HL-60 (cell line): ENCODE results near the gene NUDCD3.

Source experiments
- DNase-seq, 2 experiments: peaks; one replicate each; pipeline ENCODE4 v3.0.0-alpha.2; 2010 to 2020; ENCODE audit warnings: low read depth in 1 of 2, low spot score in 1 of 2
- H3K27ac ChIP-seq: fragments of 250-450 bp; sonication (Bioruptor Pico); replicated peaks from 2 replicates; pipeline ENCODE4 v1.5.1; 2020; ENCODE audit warnings: mild to moderate bottlenecking, moderate library complexity
- H3K27me3 ChIP-seq: fragments of 250-450 bp; sonication (Bioruptor Pico); 2 replicates; pipeline ENCODE4 v1.5.1; 2021; ENCODE audit warnings: mild to moderate bottlenecking, moderate library complexity; ENCODE audit not compliant: insufficient read depth, poor library complexity, severe bottlenecking
- H3K4me3 ChIP-seq: replicated peaks from 2 replicates; pipeline ENCODE4 v1.5.1; 2011; ENCODE audit warnings: mild to moderate bottlenecking, control low read depth, low read length; ENCODE audit not compliant: insufficient read depth
- GABPA ChIP-seq: IDR thresholded peaks from 2 replicates; pipeline ENCODE4 v1.6.1; 2012; ENCODE audit warnings: low read depth
- POLR2AphosphoS5 ChIP-seq: IDR thresholded peaks from 2 replicates; pipeline ENCODE4 v1.6.1; 2012; ENCODE audit warnings: low read depth
- SPI1 ChIP-seq: IDR thresholded peaks from 2 replicates; pipeline ENCODE4 v1.6.1; 2012; ENCODE audit warnings: low read depth, mild to moderate bottlenecking, borderline replicate concordance
- TF ChIP-seq, protein P1 (sequence below): IDR thresholded peaks from 2 replicates; pipeline ENCODE4 v1.6.1; 2012; ENCODE audit warnings: low read depth; ENCODE audit not compliant: insufficient replicate concordance
- TF ChIP-seq, protein P2 (sequence below): IDR thresholded peaks from one replicate; pipeline ENCODE4 v1.5.1; 2011; ENCODE audit warnings: low read length, control low read depth, inconsistent platforms; ENCODE audit not compliant: insufficient read depth

NUDCD3 gene

GRCh38 chr7:44531421-44532380 lies 41.2 kb upstream of the NUDCD3 start:
- H3K27me3 ChIP-seq, result no peaks in the 10 kb centered on the region
- H3K27ac ChIP-seq, result no peak overlapping the region
- DNase-seq, result no peak
- no peak for TF ChIP-seq POLR2AphosphoS5
- TF ChIP-seq GABPA, result no peak
- TF ChIP-seq, protein P1, sequence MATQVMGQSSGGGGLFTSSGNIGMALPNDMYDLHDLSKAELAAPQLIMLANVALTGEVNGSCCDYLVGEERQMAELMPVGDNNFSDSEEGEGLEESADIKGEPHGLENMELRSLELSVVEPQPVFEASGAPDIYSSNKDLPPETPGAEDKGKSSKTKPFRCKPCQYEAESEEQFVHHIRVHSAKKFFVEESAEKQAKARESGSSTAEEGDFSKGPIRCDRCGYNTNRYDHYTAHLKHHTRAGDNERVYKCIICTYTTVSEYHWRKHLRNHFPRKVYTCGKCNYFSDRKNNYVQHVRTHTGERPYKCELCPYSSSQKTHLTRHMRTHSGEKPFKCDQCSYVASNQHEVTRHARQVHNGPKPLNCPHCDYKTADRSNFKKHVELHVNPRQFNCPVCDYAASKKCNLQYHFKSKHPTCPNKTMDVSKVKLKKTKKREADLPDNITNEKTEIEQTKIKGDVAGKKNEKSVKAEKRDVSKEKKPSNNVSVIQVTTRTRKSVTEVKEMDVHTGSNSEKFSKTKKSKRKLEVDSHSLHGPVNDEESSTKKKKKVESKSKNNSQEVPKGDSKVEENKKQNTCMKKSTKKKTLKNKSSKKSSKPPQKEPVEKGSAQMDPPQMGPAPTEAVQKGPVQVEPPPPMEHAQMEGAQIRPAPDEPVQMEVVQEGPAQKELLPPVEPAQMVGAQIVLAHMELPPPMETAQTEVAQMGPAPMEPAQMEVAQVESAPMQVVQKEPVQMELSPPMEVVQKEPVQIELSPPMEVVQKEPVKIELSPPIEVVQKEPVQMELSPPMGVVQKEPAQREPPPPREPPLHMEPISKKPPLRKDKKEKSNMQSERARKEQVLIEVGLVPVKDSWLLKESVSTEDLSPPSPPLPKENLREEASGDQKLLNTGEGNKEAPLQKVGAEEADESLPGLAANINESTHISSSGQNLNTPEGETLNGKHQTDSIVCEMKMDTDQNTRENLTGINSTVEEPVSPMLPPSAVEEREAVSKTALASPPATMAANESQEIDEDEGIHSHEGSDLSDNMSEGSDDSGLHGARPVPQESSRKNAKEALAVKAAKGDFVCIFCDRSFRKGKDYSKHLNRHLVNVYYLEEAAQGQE, result no peak
- TF ChIP-seq SPI1, result no peak
- TF ChIP-seq, protein P2, sequence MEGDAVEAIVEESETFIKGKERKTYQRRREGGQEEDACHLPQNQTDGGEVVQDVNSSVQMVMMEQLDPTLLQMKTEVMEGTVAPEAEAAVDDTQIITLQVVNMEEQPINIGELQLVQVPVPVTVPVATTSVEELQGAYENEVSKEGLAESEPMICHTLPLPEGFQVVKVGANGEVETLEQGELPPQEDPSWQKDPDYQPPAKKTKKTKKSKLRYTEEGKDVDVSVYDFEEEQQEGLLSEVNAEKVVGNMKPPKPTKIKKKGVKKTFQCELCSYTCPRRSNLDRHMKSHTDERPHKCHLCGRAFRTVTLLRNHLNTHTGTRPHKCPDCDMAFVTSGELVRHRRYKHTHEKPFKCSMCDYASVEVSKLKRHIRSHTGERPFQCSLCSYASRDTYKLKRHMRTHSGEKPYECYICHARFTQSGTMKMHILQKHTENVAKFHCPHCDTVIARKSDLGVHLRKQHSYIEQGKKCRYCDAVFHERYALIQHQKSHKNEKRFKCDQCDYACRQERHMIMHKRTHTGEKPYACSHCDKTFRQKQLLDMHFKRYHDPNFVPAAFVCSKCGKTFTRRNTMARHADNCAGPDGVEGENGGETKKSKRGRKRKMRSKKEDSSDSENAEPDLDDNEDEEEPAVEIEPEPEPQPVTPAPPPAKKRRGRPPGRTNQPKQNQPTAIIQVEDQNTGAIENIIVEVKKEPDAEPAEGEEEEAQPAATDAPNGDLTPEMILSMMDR, result no peak
- H3K4me3 ChIP-seq, result no peak overlapping the region

- no peak overlapping the region for H3K4me3 ChIP-seq
- no peak overlapping the region for H3K27ac ChIP-seq
- TF ChIP-seq SPI1, result no peak
- TF ChIP-seq GABPA, result no peak
- no peak for TF ChIP-seq POLR2AphosphoS5
- TF ChIP-seq, protein P1, result no peak
- TF ChIP-seq, protein P2, result no peak
- H3K27me3 ChIP-seq, result no peaks in the 10 kb centered on the region
- no peak for DNase-seq
Observed at GRCh38 chr7:44530990-44531389, 40.5 kb upstream of the NUDCD3 start.

DNA sequence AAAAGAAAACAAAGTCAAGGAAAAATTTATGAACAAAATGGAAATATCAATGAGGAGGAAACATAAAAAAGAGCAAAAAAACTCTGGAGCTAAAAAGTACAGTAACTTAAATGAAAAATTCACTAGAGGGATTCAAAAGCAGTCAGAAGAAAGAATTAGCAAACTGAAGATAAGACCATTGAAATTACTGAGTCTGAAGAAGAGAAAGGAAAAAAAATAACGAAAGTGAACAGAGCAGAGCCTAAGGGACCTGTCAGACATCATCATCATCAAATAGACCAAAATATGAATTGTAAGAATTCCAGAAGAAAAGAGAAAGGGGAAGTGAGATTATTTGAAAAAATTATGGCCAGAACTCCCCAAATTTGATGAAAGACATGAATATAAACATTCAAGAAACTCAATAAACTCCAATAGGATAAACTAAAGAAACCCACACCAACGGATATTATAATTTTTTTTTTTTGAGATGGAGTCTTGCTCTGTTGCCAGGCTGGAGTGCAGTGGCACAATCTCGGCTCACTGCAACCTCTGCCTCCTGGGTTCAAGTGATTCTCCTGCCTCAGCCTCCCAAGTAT lies 34.4 kb upstream of the NUDCD3 start:
- H3K27ac ChIP-seq, result no peak overlapping the region
- no peak for DNase-seq
- H3K4me3 ChIP-seq, result no peak overlapping the region
- H3K27me3 ChIP-seq, result no peaks in the 10 kb centered on the region
- TF ChIP-seq GABPA (no peak), SPI1 (no peak), POLR2AphosphoS5 (no peak)
- TF ChIP-seq, protein P1, result no peak
- TF ChIP-seq, protein P2, result no peak
